Fibroblast of lung (primary cell): ENCODE results near the gene ARAP2.

Experiments used
- CTCF ChIP-seq, 2 donors: IDR thresholded peaks in 1 of 2; conservative IDR thresholded peaks in 1 of 2; 1 replicate in 1 of 2; 2 replicates in 1 of 2; pipeline ENCODE4 v1.5.1; 2011 to 2012; ENCODE audit warnings: low read length in 2 of 2, control low read depth in 1 of 2, inconsistent platforms in 1 of 2, low read depth in 1 of 2, mild to moderate bottlenecking in 1 of 2
- EZH2 ChIP-seq: IDR thresholded peaks from 2 replicates; pipeline ENCODE4 v1.5.1; 2012; ENCODE audit warnings: low read length, control low read depth, mild to moderate bottlenecking; ENCODE audit errors: missing control alignments

- no peak for TF ChIP-seq EZH2
- TF ChIP-seq CTCF (conservative IDR thresholded peaks at IDR 0.05 in 1 of 2, IDR thresholded peaks at IDR 0.05 in 1 of 2; ENCODE audit: low read depth in 1 of 2, low read length in 2 of 2): no peak
Observed at GRCh38 chr4:36256398-36256891, 12.1 kb upstream of the ARAP2 start.
